COR-L47 (cell line): ENCODE results near the gene MS4A10.

Experiments used
- DNase-seq: peaks from one replicate; lab custom pipeline; 2025; lab: John Stamatoyannopoulos, UW

Gene MS4A10

GRCh38 chr11:60765355-60765754 lies 19.8 kb upstream of the MS4A10 start:
- no peak for DNase-seq

DNA sequence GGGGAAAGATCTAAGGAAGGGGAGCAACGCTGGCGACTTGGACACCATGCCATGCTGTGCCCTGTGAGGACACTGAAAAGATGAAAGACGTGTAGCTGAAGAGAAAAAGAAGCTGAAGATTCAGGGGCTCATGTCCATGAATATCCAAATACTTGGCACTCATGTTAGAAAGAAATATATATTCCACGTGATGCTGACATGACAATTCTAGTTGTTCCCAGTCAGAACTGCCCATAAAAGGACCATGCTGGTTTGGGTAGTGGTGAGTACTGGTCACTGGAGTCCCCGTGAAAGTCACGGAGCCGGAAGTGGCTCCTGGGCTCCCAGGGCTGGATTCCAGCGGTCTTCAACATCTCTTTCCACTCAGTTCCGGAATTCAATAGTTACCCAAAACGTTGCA lies 18.6 kb upstream of the MS4A10 start:
- no peak for DNase-seq

GRCh38 chr11:60767388-60767811 lies 17.7 kb upstream of the MS4A10 start:
- DNase-seq = no peak

DNA sequence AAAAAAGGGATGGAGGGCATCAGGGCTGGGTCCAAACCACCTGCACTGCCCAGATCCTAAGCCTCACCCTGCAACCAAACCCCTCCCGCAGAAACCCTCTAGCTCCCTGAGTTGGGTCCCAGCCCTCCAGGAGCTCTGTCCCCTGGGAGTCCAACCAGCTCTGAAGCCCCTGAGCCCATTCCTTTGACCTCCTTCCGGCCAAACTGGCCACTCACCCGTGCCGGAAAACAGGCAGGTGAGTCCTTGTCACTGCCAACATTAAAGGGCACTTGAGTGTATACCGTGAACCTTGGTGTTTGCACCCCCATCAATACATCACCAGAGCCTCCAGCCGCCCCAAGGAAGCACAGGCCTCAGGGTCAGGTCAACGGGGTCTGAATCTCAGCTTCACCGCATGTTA lies 16.9 kb upstream of the MS4A10 start:
- no peak for DNase-seq

DNA sequence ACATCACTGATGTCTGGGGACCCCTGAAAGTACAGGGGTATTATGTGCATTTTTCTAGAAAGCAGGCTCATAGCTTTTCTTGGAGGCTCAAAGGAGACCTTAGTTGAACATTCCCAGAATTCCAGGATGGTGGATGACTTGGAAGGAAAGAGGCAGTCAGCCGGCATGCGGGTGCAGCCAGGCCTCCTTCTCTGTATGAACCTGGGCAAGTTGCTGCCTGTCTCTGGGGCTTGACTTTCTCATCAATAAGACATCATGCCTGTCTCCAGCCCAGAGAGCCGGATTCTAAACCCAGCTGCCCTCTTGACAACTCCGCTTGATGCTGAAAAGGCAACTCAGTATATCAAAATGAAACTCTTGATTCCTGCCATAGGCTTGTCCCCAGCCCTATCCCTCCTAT lies 15.9 kb upstream of the MS4A10 start:
- DNase-seq = no peak

GRCh38 chr11:60769811-60770210 lies 15.3 kb upstream of the MS4A10 start:
- no peak for DNase-seq

DNA sequence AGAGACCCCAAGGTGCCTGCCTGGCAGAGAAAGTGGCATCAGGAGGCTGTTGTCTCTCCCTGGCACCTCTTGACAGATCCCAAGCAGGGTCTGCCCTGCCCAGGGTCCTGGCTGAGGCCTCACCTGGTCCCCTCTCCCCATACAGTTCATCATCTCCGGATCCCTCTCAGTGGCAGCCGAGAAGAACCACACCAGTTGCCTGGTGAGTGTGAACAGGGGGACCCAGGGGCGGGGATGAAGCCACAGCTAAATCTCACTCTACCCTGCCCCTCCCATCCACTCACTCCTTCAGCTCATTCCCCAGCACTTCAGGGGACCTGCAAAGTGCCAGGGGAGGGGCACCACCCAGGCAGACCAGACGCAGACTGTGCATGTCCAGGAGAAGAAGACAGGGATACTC lies 14.0 kb upstream of the MS4A10 start:
- DNase-seq = no peak

GRCh38 chr11:60771879-60772525 lies 13.1 kb upstream of the MS4A10 start:
- no peak for DNase-seq

GRCh38 chr11:60772666-60773065 lies 12.5 kb upstream of the MS4A10 start:
- DNase-seq = no peak

DNA sequence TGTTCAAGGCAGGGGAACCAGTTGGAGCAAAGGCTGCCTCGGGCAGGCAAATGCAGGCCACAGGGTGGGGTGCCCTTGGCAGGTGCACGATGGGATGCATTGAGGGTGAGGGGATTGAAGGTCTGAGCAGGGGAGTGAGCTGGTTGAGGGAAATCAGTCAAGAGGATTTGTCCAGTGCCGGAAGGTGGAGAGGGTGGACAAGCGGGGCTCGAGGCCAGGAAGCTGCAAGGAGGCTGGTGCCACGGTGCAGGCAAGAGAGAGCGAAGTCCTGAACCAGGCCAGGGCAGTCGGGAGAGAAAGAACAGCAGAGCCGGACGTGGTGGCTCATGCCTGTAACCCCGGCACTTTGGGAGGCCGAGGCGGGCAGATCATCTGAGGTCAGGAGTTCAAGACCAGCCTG lies 10.4 kb upstream of the MS4A10 start:
- DNase-seq = no peak

DNA sequence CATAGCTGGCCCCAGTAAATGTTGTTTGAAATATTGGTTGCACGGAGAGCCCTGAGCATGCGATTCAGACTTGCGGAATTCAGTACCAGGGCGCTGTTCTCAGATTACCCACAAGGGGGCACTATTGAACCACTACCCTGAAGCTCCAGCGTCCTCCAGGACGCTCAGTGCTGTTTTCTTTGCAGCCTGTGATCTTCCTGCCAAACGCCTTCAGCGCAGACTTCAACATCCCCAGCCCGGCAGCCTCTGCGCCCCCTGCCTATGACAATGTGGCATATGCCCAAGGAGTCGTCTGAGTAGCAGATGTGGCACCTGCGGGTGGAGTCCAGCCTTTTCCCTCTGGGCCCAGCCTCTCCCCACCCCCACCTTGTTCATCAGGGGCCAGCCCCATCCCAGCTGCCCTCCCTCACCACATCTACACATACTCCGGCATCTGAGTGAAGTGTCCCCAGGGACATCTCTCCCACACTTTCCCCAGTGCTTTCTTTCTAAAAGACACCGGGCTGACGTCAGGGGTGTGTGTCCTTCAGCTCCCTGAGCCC lies 9.6 kb upstream of the MS4A10 start:
- DNase-seq = peak; percentile 91

DNA sequence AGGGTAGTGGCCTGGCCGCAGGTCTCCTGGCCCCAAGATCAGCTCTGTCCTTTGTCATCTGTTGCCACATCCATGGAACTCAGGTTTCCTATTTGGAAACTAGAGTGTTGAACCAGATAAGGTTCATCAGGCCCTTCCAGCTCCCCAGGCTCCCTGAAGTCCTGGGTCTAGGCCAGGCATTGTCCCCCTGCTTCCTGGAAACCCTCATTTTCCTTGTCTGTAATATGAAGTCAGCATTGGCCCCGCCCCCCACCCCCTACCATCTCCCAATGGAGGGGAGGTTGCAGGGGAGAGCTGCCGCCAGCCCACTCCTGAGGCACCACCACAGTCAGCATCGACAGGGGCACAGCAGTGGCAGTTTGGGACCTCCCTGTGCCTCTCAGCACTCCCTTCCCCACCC lies 9.0 kb upstream of the MS4A10 start:
- no peak for DNase-seq

DNA sequence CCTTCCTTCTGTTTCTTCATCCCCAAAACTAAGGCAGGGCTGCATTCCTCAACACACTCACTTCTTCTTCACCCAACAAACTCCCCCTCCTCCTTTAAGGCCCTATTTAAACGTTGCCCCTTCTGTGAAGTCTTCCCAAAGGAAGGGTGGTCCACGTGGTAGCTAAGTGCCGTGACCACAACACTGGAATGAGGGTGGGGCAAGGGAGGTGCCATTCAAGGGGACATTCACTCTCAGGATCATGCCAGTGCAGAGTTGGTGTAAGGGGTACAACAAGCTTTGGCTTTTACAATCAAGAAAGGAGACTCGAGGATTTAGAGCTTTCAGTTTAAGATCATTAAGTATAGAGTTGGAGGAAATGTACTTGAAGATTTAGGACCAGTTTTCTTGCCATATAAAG lies 8.0 kb upstream of the MS4A10 start:
- no peak for DNase-seq

GRCh38 chr11:60777572-60777971 lies 7.6 kb upstream of the MS4A10 start:
- DNase-seq = no peak

- DNase-seq = no peak
Measured at GRCh38 chr11:60780065-60780464, 5.1 kb upstream of the MS4A10 start.

DNA sequence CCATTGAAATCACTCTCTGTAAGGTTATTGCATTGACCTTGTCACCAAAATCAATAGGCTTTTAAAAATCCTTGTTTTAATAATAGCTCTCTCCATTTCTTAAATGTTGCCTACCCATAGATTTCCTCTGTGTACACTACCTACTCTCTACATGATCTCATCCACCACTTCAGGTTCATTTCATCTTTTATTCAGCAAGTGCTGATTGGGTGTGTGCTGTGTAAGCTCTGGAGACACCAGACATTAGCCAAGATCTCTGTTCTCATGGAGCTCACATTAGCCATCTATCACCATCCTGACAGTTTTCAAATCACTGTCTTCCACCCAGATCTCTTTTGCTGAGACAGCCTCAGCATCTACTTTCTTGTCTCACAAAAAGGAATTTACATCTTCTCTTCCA lies 4.4 kb upstream of the MS4A10 start:
- no peak for DNase-seq

DNA sequence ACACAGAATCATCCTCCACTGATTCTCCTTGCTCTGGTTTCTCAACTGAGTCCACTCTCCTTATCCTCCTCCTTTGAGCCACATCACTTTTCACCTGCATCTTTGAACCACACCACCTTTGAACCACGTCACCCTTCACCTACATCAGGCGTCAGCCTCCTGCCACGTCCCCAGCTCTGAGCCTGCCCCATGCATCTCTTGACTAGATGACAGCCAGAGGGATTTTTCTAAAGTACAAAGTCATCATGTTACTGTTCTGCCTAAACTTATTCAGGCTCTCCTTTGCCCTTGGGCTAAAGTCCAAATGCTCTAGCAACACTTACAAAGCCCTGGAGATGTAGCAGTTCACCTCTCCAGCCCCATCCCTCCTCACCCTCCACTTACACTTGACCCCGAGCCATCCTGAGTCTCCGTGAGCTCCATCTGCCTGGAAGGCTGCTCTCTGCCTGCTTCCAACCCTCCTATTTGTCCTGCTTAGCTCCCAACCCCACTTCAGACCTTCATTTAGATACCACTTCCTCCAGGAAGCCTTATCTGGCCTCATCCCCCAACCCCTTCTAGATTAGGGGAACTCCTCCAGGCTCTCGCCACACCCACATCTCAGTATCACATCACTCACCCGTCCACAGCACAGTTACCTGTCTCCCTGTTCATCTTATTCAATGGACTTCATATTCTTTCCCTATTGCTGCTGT lies 3.7 kb upstream of the MS4A10 start:
- no peak for DNase-seq

GRCh38 chr11:60781981-60782316 lies 3.2 kb upstream of the MS4A10 start:
- no peak for DNase-seq

- DNase-seq = no peak
Measured at GRCh38 chr11:60782393-60783140, 2.6 kb upstream of the MS4A10 start.

DNA sequence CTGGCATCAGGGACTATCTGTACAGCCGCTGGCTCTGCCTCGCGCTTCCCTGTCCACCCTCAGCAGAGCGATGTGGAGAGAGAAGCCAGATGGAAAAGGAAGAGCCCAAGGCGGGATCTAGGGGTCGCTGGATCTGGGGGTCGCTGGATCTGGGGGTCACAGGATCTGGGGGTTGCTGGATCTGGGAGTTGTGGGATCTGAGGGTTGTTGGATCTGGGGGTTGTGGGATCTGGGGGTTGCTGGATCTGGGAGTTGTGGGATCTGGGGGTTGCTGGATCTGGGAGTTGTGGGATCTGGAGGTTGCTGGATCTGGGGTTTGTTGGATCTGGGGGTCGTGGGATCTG lies 2.0 kb upstream of the MS4A10 start:
- no peak for DNase-seq

GRCh38 chr11:60783911-60784310 lies 1.2 kb upstream of the MS4A10 start:
- no peak for DNase-seq

- no peak for DNase-seq
Measured at GRCh38 chr11:60785806-60786361, 751 bp downstream of the MS4A10 start.
